Ishikawa (cell line): Measurements from ENCODE around the gene PIM2.

ENCODE experiments used
- CEBPB ChIP-seq: IDR thresholded peaks from 2 replicates; pipeline ENCODE4 v1.6.1; 2012
- CREB1 ChIP-seq: IDR thresholded peaks from 2 replicates; pipeline ENCODE4 v1.6.1; 2012; ENCODE audit warnings: low read depth
- FOXM1 ChIP-seq: IDR thresholded peaks from 2 replicates; pipeline ENCODE4 v1.6.1; 2012; ENCODE audit warnings: low read depth, borderline replicate concordance
- NFIC ChIP-seq: IDR thresholded peaks from 2 replicates; pipeline ENCODE4 v1.6.1; 2012
- TAF1 ChIP-seq: IDR thresholded peaks from 2 replicates; pipeline ENCODE4 v1.6.1; 2012; ENCODE audit warnings: low read depth, mild to moderate bottlenecking
- USF1 ChIP-seq: IDR thresholded peaks from 2 replicates; pipeline ENCODE4 v1.6.1; 2012
- TF ChIP-seq, protein P1 (sequence below): IDR thresholded peaks from 2 replicates; pipeline ENCODE4 v1.6.1; 2012; ENCODE audit warnings: low read depth, mild to moderate bottlenecking

DNA sequence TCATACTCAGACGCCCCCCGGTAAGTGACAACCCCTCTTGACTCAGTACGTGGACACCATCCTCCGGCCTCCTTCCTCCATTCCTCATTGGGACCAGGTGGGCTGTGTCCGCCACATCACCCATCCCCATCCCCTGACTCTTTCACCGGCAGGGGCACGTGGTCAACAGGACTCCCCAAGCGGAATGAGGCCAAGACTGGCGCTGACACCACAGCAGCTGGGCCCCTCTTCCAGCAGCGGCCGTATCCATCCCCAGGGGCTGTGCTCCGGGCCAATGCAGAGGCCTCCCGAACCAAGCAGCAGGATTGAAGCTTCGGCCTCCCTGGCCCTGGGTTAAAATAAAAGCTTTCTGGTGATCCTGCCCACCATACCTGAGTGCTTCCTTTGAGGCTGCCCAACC is 16.0 kb downstream of the PIM2 start:
- TF ChIP-seq TAF1 (no peak), USF1 (no peak), NFIC (no peak), CREB1 (no peak), FOXM1 (no peak), CEBPB (no peak)
- TF ChIP-seq, protein P1, sequence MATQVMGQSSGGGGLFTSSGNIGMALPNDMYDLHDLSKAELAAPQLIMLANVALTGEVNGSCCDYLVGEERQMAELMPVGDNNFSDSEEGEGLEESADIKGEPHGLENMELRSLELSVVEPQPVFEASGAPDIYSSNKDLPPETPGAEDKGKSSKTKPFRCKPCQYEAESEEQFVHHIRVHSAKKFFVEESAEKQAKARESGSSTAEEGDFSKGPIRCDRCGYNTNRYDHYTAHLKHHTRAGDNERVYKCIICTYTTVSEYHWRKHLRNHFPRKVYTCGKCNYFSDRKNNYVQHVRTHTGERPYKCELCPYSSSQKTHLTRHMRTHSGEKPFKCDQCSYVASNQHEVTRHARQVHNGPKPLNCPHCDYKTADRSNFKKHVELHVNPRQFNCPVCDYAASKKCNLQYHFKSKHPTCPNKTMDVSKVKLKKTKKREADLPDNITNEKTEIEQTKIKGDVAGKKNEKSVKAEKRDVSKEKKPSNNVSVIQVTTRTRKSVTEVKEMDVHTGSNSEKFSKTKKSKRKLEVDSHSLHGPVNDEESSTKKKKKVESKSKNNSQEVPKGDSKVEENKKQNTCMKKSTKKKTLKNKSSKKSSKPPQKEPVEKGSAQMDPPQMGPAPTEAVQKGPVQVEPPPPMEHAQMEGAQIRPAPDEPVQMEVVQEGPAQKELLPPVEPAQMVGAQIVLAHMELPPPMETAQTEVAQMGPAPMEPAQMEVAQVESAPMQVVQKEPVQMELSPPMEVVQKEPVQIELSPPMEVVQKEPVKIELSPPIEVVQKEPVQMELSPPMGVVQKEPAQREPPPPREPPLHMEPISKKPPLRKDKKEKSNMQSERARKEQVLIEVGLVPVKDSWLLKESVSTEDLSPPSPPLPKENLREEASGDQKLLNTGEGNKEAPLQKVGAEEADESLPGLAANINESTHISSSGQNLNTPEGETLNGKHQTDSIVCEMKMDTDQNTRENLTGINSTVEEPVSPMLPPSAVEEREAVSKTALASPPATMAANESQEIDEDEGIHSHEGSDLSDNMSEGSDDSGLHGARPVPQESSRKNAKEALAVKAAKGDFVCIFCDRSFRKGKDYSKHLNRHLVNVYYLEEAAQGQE = no peak
